MM.1S (cell line): ENCODE results near the gene HPSE2.

ENCODE experiments used
- CTCF ChIP-seq: fragments of 300-600 bp; sonication (generic); IDR thresholded peaks from 2 replicates; pipeline ENCODE4 v1.5.1; 2016; ENCODE audit warnings: antibody characterized with exemption, low read length, mixed read lengths
- EZH2 ChIP-seq: fragments of 300-600 bp; sonication (generic); optimal IDR thresholded peaks from 2 replicates; pipeline ENCODE3; 2017; ENCODE audit warnings: low read depth, mild to moderate bottlenecking, antibody characterized with exemption, low read length, mixed read lengths

- TF ChIP-seq CTCF (no peak), EZH2 (no peak)
Measured at GRCh38 chr10:98917828-98918227, 317.8 kb downstream of the HPSE2 start.
